Natural killer cell treated with Interleukin-12 subunit alpha and Interleukin-12 subunit beta and Interleukin-15 and Interleukin-18, amount 100 ng/mL, for 72 hours (primary cell): ENCODE results near the gene GNA12. TPM values are rescaled to one million over a fixed set of nuclear protein-coding genes. Genes with fewer than 3 reads are reported as not detected.

Experiments
- ATAC-seq, 2 donors: fragments of 150-1000 bp; cut with Tn5 transposase in 1 of 2; sonication (Bioruptor Pico), chemical (Tn5 transposase) in 1 of 2; 2 replicates each; pipeline ENCODE4 v1.10.0; 2021
- DNase-seq: peaks from one replicate; pipeline ENCODE4 v3.0.0; 2022; ENCODE audit warnings: low spot score
- H3K27ac Mint-ChIP-seq, 2 donors: 1 replicate in 1 of 2; 2 replicates in 1 of 2; pipeline ENCODE4 v1.8.0; 2022; ENCODE audit warnings: mixed read lengths in 2 of 2, mild to moderate bottlenecking in 1 of 2, moderate library complexity in 1 of 2
- H3K27me3 Mint-ChIP-seq, 2 donors: 1 replicate in 1 of 2; 2 replicates in 1 of 2; pipeline ENCODE4 v1.8.0; 2022; ENCODE audit warnings: mixed read lengths in 2 of 2
- H3K36me3 Mint-ChIP-seq: one replicate; pipeline ENCODE4 v1.8.0; 2022; ENCODE audit warnings: mixed read lengths
- H3K4me1 Mint-ChIP-seq, 2 donors: 1 replicate in 1 of 2; 2 replicates in 1 of 2; pipeline ENCODE4 v1.8.0; 2022; ENCODE audit warnings: low read depth in 2 of 2, mixed read lengths in 2 of 2, mild to moderate bottlenecking in 1 of 2
- H3K4me3 Mint-ChIP-seq: one replicate; pipeline ENCODE4 v1.8.0; 2022; ENCODE audit warnings: mixed read lengths
- H3K9me3 Mint-ChIP-seq: 2 replicates; pipeline ENCODE4 v1.8.0; 2022; ENCODE audit warnings: mixed read lengths
- total RNA-seq, 2 donors: library from RNA; stranded (reverse); gene quantifications; one replicate each; pipeline ENCODE4 v1.2.3, GENCODE V29; 2022

GNA12 gene
- total RNA-seq, 2 donors from 2014 or later, result 15.5 to 27.1 TPM

DNA sequence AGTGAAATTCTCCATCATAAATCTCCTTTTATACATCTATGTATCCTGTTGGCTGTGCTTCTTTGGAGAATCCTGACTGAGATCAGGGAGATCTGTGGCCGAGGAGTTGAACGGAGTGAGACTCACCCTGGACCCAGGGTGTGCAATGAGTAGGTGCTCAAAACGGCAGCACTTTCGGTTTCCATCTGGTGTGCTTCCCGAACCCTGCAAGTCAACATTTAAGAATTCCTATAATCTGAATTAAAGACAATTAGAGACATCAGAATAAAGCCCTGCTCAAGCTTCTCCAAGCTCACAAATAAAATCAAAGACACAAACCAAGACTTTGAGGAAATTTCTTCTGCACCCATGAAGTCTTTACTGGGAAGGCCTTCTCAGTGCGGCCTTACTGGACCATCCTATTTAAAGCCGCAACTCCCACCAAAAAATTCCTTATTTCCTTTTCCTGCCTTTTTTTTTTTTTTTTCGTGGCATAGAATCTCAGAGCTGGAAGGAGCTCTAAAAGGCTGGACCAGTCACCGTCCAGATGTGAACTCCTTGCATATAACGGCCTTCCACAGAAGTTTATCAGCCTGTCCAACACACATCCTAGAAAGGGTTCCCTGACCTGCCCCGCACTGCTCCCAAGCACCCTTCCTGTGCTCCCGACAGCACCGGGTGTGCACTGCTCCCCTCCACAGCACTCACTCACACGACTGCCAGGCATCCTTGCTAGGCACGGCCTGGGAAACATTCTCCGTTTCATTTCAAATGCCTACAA lies 29.7 kb downstream of the GNA12 start:
- Mint-ChIP-seq H3K4me3 (no peak overlapping the region), H3K27me3 (no peaks in the 10 kb centered on the region), H3K9me3 (no peaks in the 10 kb centered on the region), H3K4me1 (peaks cover 12 to 16% of the 10 kb centered on the region in 2 donors), H3K36me3 (no peaks in the 10 kb centered on the region), H3K27ac (no peak overlapping the region)
- DNase-seq, result no peak
- ATAC-seq, result no peak

DNA sequence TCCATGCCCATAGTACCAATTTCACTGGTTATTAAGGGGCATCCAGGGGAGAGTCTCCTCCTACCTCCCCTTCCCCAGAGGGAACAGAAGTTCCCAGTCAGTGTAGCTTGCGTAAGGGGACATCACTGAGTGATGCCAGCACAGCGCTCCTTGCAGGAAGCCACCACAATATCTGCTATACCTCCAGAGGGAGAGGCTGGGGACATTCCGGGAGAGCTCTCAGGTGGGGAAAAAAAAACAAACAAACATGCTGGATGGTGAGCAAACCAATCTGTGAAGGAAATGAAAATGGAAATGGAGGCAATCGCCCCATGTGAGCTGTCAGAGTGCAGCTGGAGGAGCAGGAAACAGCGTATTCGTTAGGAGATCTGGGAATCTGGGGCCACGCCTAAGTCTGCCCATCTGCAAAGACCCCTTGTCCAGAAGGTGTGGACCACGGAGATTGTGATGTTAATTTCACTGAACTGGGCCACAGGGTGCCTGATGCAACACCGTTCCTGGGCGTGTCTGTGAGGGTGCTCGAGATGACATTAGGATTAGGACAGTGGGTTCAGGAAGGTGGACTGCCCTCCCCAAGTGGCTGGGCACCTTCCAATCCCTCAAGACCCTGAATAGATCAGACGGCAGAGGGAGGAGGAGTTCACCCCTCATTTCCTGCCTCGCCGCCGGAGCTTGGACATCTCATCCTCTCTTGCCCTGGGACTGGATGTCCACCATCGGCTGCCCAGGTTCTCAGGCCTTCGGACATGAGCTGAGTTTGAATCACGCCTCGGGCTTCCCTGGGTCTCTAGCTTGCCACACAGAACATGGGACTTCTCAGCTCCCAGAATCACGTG lies 30.5 kb downstream of the GNA12 start:
- Mint-ChIP-seq H3K9me3 (no peaks in the 10 kb centered on the region), H3K27ac (no peak overlapping the region), H3K4me3 (no peak overlapping the region), H3K4me1 (peaks cover 12 to 22% of the 10 kb centered on the region in 2 donors), H3K27me3 (no peaks in the 10 kb centered on the region), H3K36me3 (no peaks in the 10 kb centered on the region)
- ATAC-seq (no peak), DNase-seq (no peak)

DNA sequence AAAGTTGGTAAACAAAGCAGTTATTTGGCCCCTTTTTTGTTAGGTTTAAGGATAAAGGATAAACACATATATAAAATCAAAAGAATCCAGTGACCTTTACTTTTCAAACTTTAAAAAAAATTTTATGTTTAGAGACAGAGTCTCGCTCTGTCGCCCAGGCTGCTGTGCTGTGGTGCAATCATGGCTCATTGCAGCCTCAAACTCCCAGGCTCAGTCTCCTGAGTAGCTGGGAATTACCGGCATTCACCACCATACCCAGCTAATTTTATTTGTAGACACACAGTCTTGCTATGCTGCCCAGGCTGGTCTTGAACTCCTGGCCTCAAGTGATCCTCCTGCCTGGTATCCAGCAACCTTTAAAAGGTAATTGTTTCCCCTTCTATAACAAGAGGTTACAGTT lies 31.3 kb downstream of the GNA12 start:
- Mint-ChIP-seq H3K27me3 (no peaks in the 10 kb centered on the region), H3K9me3 (no peaks in the 10 kb centered on the region), H3K27ac (no peak overlapping the region), H3K36me3 (no peaks in the 10 kb centered on the region), H3K4me3 (no peak overlapping the region), H3K4me1 (peaks cover 12 to 23% of the 10 kb centered on the region in 2 donors)
- ATAC-seq, result no peak
- DNase-seq, result no peak

DNA sequence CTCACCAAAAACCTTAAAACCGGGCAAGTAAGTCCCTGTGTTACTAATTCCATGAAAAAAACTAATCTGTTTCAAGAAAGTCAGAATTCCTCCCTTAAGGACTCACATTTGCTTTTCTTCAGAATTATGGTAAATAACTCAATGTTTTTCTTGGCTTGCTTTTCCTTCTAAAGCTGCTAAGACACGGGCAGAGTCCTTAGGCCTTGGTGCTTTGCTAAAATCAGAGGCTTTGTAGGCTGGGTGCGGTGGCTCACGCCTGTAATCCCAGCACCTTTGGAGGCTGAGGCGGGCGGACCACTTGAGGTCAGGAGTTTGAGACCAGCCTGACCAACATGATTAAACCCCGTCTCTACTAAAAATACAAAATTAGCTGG lies 32.0 kb downstream of the GNA12 start:
- Mint-ChIP-seq H3K4me3 (no peak overlapping the region), H3K36me3 (no peaks in the 10 kb centered on the region)
- no peak for ATAC-seq

DNA sequence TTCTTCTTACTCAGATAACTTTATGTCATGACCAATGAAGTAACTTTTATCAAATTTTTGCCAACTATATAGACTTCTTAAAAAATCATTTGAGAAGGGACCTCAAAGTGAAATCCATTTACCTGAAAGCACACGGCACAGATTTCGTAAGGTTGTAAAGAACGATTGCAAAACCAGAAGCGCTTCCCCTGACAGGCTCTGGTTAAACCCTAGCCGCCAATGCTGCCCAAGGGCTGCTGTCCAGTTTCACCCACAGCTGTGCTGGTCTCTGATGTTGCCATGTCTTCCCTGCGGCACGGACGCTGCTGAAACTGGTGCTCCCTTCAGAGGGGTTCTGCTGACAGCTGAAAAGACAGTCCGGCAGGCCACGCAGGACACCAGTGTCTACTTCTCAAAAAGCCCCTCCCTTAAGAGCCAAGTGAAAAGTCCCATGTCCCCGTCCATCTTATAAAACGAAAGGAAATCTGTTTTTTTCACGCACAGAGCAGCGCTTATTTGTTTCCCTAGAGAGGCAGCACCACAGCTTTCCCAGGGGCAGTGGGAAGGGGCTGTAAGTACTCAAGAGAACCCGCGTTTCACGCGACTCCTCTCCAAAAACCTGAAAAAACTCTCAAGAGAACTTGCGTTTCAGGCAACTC lies 32.5 kb downstream of the GNA12 start:
- H3K4me3 Mint-ChIP-seq, result no peak overlapping the region
- H3K9me3 Mint-ChIP-seq, result no peaks in the 10 kb centered on the region
- peaks cover 12 to 23% of the 10 kb centered on the region in 2 donors for H3K4me1 Mint-ChIP-seq
- no peaks in the 10 kb centered on the region for H3K36me3 Mint-ChIP-seq
- ATAC-seq, result no peak
- H3K27me3 Mint-ChIP-seq, result no peaks in the 10 kb centered on the region
- no peak for DNase-seq
- no peak overlapping the region for H3K27ac Mint-ChIP-seq

More for the DNA sequence above, 32.0 kb downstream of the GNA12 start:
- Mint-ChIP-seq H3K27ac (no peak overlapping the region), H3K9me3 (no peaks in the 10 kb centered on the region), H3K4me1 (peaks cover 12 to 23% of the 10 kb centered on the region in 2 donors), H3K27me3 (no peaks in the 10 kb centered on the region)
- DNase-seq, result no peak

DNA sequence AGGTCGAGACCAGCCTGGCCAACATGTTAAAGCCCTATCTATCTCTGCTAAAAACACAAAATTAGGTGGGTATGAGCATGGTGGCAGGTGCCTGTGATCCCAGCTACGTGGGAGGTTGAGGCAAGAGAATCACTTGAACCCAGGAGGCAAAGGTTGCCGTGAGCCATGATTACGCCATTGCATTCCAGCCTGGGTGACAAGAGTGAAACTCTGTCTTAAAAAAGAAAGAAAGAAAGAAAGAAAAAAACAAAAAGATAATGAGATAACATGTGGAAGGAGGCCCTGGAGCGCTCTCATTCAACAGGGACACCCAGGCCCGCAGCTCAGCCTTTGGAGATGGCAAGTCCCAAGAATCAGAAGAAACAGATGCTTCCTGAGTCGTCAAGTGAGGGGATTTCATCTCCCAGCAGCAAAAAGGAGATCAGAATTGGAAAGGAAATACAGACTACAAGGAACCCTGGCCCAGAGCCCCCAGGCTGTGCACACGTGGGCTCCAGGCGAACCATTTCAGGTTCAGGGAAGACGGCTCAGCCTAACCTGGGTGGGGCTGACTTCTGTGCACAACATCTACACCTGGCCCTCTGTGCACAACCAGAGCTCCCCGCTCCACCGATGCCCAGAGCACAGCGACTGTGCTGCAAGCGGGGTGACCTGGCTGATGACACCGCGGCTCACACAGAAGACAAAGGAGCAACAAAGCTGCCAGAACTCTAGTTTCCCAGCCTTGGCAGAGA lies 33.3 kb downstream of the GNA12 start:
- Mint-ChIP-seq H3K4me3 (no peak overlapping the region), H3K9me3 (no peaks in the 10 kb centered on the region), H3K27ac (peak overlapping the region in 1 of 2 donors; percentile 69), H3K4me1 (peaks cover 12 to 23% of the 10 kb centered on the region in 2 donors), H3K27me3 (no peaks in the 10 kb centered on the region), H3K36me3 (no peaks in the 10 kb centered on the region)
- DNase-seq (no peak), ATAC-seq (peak in 1 of 2 donors; percentile 53)

DNA sequence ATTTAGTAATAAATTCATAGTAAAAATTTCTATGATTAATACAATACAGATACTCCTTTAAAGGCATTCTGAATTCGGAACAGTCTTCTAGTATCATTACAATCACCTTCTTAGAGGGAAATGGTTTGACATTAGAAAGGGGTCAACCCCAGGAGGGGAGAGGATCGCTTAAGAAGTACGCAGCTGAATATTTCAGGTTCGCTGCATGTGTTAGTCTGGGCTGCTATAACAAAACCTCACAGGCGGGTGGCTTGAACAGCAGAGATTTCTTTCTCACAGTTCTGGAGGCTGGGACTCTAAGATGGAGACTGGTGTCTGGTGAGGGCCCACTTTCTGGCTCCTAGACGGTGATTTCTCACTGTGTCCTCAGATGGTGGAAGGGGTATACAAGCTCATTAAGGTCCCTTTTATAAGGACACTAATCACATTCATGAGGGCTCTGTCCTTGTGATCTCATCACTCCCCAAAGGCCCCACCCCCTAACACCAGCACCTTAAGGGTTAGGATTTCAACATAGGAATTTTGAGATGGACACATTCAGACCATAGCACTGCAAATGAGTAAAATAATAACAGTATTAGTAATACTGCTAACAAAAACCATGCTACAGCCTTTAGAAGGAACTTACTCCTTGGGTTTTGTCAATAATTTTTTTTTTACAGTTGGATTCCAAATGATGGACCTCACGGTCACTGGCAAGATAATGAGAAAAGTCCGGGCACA lies 34.0 kb downstream of the GNA12 start:
- Mint-ChIP-seq H3K9me3 (no peaks in the 10 kb centered on the region), H3K36me3 (no peaks in the 10 kb centered on the region), H3K27ac (peak overlapping the region in 1 of 2 donors; percentile 69), H3K4me1 (peaks cover 12 to 21% of the 10 kb centered on the region in 2 donors), H3K27me3 (no peaks in the 10 kb centered on the region), H3K4me3 (no peak overlapping the region)
- DNase-seq (no peak), ATAC-seq (no peak)

DNA sequence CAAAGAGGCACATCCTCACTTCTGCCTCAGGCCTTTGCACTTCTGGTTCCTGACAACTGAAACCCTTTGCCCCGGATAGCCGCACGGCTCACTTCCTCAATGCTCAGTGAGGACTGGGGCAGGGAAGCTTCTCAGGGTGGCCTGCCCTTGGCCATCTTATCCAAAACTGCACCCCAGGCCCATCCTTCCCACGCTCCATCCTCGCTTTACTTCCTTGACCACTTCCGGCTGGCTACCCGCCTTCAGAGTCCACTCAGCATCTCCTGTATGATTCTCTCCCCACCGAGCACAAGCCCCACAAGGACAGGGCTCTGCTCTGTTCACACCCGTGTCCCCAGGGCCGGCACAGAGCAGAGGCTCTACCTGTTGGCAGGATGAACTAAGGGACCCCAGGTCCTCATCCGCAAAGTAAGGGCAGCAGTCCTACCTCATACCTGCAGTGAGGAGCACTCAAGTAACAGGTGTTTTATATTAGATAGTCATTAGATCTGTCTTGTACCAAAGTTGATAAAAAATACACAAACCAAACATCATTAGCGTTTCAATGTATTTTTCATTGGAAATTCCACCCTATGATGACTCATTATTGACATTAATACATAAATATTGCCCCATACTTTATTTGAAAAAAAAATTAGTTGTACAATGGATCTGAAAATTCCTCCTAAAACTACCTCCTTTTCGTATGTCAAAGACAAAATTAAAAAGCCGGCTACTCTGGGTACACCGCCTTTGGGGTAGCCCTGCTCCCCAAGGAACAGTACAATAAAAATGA lies 35.0 kb downstream of the GNA12 start:
- no peak for ATAC-seq
- Mint-ChIP-seq H3K4me1 (peaks cover 17 to 24% of the 10 kb centered on the region in 2 donors), H3K27me3 (no peaks in the 10 kb centered on the region)

DNA sequence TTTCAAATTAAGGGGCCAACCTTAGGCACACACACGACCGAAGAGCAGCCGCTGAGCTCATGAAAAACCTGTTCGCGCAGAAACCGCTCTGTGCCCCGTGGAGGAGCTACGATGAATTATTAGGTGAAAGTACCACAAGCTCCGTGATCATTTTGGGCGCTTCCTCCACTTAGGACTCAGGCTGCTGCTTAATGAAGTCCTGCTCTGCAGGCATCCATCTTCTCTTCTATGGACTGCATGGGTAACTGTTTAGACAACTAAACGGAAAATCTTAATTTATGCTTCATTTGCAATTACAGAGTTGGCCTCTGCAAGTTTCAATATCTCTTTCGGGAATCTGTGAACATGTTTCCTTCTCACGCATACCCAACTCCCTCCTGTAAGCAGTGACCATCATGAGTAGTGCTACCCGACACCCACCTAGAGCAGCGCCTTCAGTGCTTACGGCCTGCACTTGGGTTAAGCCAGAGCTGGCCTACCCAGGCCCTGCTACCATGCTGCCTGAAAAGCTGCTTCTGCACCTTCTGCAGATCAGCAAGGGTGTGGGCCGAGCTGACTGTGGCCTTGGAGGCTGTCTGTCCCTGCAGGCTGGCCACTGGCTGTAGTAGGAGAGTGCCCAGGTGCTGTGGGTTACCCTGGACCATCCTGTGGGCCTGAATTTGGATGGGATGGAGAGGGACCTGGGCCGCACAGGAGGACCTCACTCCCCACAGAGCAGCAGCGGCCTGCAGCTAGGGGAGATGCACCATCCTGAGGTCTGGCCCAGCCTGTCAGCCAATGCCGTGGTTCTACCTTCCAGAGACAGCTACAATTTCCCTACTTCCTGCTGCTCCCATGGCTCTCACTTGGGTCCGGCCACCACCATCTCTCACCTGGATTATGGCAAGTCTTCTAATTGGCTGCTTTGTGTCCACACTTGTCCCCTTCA lies 36.0 kb downstream of the GNA12 start:
- H3K27me3 Mint-ChIP-seq, result no peaks in the 10 kb centered on the region
- H3K4me1 Mint-ChIP-seq, result peaks cover 17 to 18% of the 10 kb centered on the region in 2 donors
- H3K9me3 Mint-ChIP-seq, result no peaks in the 10 kb centered on the region
- peak overlapping the region in 1 of 2 donors; percentile 6 for H3K27ac Mint-ChIP-seq
- DNase-seq, result no peak
- H3K36me3 Mint-ChIP-seq, result no peaks in the 10 kb centered on the region
- no peak overlapping the region for H3K4me3 Mint-ChIP-seq
- ATAC-seq, result peak; percentile 27 to 45

More for the DNA sequence above, 35.0 kb downstream of the GNA12 start:
- DNase-seq, result no peak
- Mint-ChIP-seq H3K36me3 (no peaks in the 10 kb centered on the region), H3K4me3 (no peak overlapping the region), H3K9me3 (no peaks in the 10 kb centered on the region), H3K27ac (peak overlapping the region in 1 of 2 donors; percentile 6)

DNA sequence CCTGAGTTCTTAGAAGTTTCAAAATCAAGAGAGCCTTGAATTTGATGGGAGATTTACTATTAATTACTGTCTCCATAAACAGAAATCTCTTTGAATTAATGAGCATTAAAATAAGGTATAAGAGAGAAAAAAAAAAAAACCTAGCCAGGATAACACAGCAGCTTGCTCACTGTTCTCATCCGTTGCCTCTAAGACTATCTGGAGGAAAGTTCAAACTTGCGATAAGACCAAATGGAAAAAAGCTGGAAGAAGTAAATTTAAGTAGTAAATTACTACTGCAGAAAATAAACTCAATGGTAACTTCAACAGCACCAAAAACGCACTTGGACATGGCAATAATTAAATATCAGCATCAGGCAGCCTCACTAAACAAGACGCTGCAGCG lies 36.7 kb downstream of the GNA12 start:
- Mint-ChIP-seq H3K9me3 (no peaks in the 10 kb centered on the region), H3K27me3 (no peaks in the 10 kb centered on the region), H3K36me3 (no peaks in the 10 kb centered on the region), H3K4me3 (no peak overlapping the region), H3K27ac (no peak overlapping the region), H3K4me1 (peaks cover 18 to 19% of the 10 kb centered on the region in 2 donors)
- DNase-seq (no peak), ATAC-seq (no peak)

DNA sequence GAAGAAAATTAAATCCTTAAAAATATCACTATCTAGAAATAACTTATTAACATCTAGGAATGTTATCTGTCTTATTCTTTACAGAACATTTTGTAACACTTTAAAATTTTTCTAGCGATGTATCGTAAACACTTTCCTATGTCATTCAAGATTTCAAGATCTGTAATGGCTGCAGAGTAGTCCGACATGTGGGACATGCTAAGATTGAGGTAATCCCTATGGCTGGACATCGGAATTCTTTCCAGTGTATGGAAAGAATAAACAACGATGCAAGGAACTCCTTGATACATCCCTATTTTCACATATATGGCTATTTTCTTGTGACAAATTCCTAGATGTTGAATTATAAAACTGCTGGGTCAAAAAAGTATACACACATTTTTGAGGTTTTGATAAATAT lies 37.5 kb downstream of the GNA12 start:
- Mint-ChIP-seq H3K4me1 (peaks cover 18 to 22% of the 10 kb centered on the region in 2 donors), H3K9me3 (no peaks in the 10 kb centered on the region), H3K27me3 (no peaks in the 10 kb centered on the region), H3K4me3 (no peak overlapping the region), H3K27ac (no peak overlapping the region), H3K36me3 (no peaks in the 10 kb centered on the region)
- no peak for DNase-seq
- ATAC-seq, result no peak
